ENCODE measurements around the gene PRKCA. TPM values are rescaled to one million over a fixed set of nuclear protein-coding genes. Genes with fewer than 3 reads are reported as not detected.

PRKCA gene
- total RNA-seq, 1 donor from 2014 or later, result 3.9 TPM

DNA sequence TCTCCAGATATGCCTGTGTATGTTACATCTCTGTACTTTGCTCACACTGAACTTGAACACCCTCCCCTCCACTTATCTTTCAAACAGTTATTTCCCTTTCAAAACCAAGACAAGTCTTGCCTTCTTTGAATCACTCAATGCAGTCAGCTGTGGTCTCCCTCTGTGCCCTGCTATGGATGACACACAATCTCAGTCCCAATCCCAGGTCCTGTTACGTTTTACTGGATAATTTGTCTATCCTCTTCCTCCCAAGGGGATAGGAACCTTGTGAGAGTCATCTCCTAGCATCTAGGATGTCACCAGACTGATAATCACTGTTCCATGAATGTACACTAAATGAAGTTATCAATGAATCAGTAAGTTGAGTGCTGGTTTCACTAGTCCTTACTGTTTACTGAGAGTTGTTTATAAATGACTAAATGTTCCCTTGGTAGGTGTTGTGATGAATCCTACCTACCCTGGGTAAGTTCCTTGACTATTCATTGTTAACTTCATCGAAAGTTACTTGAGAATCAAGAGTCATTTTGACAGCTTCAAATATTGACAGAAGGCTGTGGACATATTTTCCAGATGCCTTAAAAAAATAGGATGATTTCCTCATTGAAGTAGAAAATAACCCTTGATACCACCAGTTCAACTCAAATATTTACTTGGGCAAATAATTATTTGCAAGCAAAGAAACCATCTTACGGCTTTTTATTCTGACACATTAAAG lies 244.9 kb downstream of the PRKCA start:
- DNase-seq, result no peak

- DNase-seq, result no peak
Observed at GRCh38 chr17:66548158-66548557, 245.7 kb downstream of the PRKCA start.

GRCh38 chr17:66548659-66549310 lies 246.4 kb downstream of the PRKCA start:
- DNase-seq, result no peak

- DNase-seq, result no peak
Observed at GRCh38 chr17:66549311-66549704, 246.9 kb downstream of the PRKCA start.

- no peak for DNase-seq
Observed at GRCh38 chr17:66549731-66550207, 247.4 kb downstream of the PRKCA start.

- DNase-seq, result no peak
Observed at GRCh38 chr17:66551839-66552238, 249.4 kb downstream of the PRKCA start.

GRCh38 chr17:66552371-66552770 lies 250.0 kb downstream of the PRKCA start:
- no peak for DNase-seq

- DNase-seq, result no peak
Observed at GRCh38 chr17:66555605-66556004, 253.2 kb downstream of the PRKCA start.

DNA sequence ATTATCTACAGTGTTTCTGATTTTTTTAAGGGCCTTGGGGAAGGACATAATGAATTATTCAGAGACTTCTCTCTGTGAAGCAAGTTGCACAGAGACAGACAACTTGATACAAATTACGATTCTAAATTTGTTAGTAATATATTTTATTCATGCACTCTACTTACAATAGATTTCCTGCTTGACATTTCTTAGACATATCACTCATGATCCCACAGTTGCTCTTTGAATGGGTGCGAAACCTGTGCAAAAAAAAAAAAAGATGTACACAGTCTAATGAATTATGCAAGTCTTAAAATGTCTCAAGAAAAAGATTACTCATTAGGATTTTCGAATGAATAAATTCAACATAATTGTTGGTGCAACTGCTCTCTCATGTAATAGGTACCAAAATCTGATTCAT lies 254.8 kb downstream of the PRKCA start:
- DNase-seq, result no peak

GRCh38 chr17:66557886-66558285 lies 255.5 kb downstream of the PRKCA start:
- no peak for DNase-seq

DNA sequence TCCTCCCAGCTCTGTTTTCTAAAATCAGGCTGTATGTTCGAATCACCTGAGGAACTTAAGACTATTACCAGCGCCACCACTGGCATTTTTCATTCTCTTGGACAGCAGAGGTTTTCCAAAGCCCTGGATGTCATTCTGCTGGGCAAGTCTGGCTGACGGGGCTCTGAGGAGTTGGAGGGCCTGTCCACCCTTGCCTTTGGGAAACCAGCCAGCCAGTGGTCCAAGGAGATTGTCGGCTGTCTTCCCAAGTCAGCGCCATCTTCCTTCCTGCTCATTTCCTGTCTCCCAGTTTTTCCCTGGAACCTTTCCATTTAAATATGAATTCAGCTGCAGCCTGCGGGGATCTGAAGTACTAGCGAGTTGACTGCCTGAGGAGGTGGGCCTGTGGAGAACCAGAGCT lies 258.3 kb downstream of the PRKCA start:
- no peak for DNase-seq

DNA sequence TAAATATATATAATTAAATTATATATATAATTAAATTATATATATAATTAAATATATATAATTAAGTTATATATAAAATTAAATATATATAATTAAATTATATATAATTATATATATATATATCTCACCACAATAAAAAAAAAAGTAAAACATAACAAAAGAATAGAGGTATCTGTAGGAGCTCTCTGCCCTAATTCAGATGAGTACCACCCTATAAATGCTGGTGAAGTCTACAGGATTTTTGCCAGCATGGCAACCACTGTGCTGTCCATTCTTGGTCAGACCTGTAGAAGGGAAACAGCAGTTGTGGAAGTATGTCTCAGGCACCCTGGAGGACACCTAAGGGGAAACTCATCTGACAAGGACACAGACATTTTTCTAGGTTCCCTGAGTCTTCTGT lies 259.7 kb downstream of the PRKCA start:
- DNase-seq, result no peak

GRCh38 chr17:66564992-66565465 lies 262.6 kb downstream of the PRKCA start:
- DNase-seq, result no peak

DNA sequence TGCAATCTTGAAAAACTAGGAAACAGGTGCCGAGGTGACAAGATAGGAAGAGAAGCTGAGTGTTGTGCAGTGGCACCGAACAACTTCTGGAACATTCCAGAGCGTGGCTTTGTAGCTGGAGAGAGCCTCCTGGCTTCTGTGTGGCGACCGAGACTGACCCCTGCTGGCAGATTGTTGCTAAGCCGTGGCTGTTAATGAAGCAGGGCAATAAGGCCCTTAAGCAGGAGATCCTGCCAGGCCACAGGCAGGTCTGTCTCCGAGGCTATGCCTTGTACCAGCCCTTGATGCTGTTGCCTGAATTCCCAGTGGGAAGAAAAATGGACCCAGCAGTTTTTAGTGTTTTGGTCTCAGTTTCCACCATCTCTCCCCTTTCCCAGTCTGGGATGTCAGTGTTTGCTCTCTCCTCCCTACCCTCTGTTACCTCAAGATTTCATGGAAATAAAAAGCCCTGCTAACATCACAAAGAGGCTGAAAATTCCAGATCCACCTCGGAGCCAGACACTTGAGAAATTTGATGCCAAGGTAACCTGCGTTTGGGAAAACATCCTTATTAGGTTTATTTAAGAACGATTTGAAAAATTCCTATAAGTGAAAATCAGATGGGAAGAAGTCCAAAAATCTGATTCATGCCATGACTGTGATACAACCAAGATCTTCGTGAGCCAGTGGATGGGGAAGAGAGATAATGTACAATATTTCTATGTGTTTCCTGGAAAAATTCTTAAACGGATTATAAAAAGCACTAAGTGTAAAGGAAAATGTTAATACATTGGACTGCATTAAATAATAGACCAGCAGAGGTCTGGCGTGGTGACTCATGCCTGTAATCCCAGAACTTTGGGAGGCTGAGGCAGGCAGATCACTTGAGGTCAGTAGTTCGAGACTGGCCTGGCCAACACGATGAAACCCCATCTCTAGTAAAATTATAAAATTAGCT lies 265.1 kb downstream of the PRKCA start:
- DNase-seq, result no peak

GRCh38 chr17:66569572-66569971 lies 267.2 kb downstream of the PRKCA start:
- no peak for DNase-seq

DNA sequence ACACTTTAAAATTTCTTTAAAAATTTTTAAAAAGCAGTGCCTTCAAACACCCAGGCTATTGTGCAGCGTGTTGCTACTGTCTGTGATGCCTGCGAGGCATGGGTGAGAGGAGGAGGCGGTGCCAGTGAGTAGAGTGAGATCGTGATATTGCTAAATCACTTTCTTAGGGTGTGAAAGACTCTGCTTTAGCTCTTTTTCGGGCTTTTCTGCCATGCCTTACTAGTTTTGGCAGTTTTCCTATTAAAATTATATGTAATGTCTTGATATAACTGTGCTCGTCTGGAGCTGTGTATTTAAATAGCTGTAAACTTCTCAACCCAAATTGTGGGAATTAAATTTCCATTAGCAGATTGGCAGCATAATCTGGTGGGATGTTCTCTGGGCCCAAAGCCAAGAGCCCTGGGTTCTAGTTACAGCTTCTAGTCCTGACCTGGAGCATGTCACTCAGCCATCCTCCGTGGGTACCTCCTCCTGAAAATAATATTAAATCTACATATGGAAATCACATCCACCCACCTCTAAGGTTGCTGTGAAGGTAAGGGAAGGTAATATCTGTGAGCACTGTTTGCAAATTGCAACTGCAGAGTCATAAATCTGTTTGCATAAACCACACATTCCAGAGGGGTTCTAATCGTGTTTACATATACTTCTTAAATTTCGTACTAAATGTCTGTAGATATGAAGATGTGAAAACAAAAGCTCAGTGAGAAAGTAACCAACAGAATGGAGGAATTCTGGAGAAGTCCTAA lies 268.2 kb downstream of the PRKCA start:
- no peak for DNase-seq

GRCh38 chr17:66571745-66572144 lies 269.3 kb downstream of the PRKCA start:
- DNase-seq, result no peak

DNA sequence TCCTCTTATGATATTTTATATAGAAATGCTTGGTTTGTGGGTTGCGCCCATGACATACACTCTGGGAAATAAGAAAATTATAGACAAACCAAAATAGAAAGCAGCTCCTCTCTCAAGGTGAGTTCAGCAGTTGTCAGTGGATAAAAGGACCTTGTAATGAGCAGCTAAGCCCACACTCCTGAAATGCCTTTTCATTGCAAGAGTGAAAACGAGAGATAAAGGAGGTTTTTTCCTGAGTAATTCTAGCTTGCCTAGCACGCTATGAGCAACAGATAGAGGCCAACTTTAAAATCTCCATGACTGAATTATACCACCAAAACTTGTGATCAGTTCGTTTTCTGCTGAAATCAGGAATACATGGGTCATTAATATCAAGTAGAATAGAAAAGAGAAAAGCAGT lies 270.7 kb downstream of the PRKCA start:
- no peak for DNase-seq

DNA sequence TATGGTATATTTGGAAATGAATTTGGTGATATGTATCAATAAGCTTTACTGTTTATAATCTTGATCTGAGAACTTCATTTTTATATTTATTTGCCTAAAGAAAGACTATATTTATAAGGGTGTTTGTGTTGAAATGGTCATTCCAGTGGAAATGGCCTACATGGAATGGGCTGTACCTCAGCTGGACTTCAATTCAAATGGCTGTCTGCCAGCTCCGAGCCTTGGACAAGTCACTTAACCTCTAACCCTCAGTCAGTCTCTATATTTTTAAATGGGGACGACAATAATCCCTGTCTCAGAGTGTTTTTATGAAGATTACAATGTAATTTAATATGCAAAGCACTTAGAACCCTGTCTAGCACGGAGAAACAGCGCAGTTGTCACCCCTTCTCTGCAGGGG lies 271.7 kb downstream of the PRKCA start:
- no peak for DNase-seq

GRCh38 chr17:66576473-66576872 lies 274.1 kb downstream of the PRKCA start:
- DNase-seq, result no peak

GRCh38 chr17:66577041-66577440 lies 274.6 kb downstream of the PRKCA start:
- no peak for DNase-seq

Measured in skin of body (tissue), 2 donors.